HEK293 (cell line): ENCODE measurements around the gene PARD3.
A peak's percentile ranks its signal among the peaks of the same experiment; 100 is the strongest.

Source experiments
- CTCF ChIA-PET: fragments of 350-600 bp; formaldehyde crosslinking; extraction: SDS; loops from one replicate; lab custom pipeline; 2021; ENCODE audit warnings: antibody characterized with exemption; lab: Yijun Ruan, JAX
- POLR2A ChIA-PET: fragments of 300-600 bp; formaldehyde crosslinking; extraction: SDS; loops from one replicate; lab custom pipeline; 2020; ENCODE audit warnings: antibody characterized with exemption, inconsistent platforms; lab: Yijun Ruan, JAX
- H3K27ac ChIP-seq: fragments of 200-500 bp; sonication (Bioruptor generic); 2 replicates; pipeline ENCODE4 v1.5.1; 2014; ENCODE audit warnings: low read depth, low read length, control low read depth, inconsistent platforms; ENCODE audit errors: extremely low read depth
- H3K36me3 ChIP-seq, 2 experiments: fragments of 200-500 bp in 1 of 2; sonication (Bioruptor generic) in 1 of 2; 1 replicate in 1 of 2; 2 replicates in 1 of 2; pipeline ENCODE4 v1.5.1; 2014 to 2017; ENCODE audit warnings: inconsistent platforms in 2 of 2, low read length in 2 of 2; ENCODE audit not compliant: control insufficient read depth in 2 of 2, insufficient read depth in 1 of 2
- H3K4me1 ChIP-seq: fragments of 200-500 bp; sonication (Bioruptor generic); 2 replicates; pipeline ENCODE4 v1.5.1; 2014; ENCODE audit warnings: mild to moderate bottlenecking, low read length, inconsistent platforms; ENCODE audit not compliant: control insufficient read depth, insufficient read depth
- H3K4me3 ChIP-seq: 2 replicates; pipeline ENCODE4 v1.5.1; 2011; ENCODE audit warnings: low read depth, mild to moderate bottlenecking, control low read depth, low read length, moderate library complexity
- H3K9me3 ChIP-seq: fragments of 200-500 bp; sonication (Bioruptor generic); 2 replicates; pipeline ENCODE4 v1.5.1; 2014; ENCODE audit warnings: low read depth, low read length, inconsistent platforms; ENCODE audit not compliant: control insufficient read depth, insufficient read depth
- FEZF1 ChIP-seq: fragments of 450-650 bp; formaldehyde crosslinking; IDR thresholded peaks from 2 replicates; pipeline ENCODE4 v1.5.1; 2016; ENCODE audit warnings: missing biosample characterization, missing genetic modification characterization
- GFI1B ChIP-seq: fragments of 450-650 bp; formaldehyde crosslinking; IDR thresholded peaks from 2 replicates; pipeline ENCODE4 v1.5.1; 2016; ENCODE audit warnings: missing biosample characterization, missing genetic modification characterization
- GLIS1 ChIP-seq: fragments of 450-650 bp; formaldehyde crosslinking; IDR thresholded peaks from 2 replicates; pipeline ENCODE4 v1.5.1; 2016; ENCODE audit warnings: missing biosample characterization, missing genetic modification characterization
- GLIS2 ChIP-seq: fragments of 450-650 bp; formaldehyde crosslinking; IDR thresholded peaks from 2 replicates; pipeline ENCODE4 v1.5.1; 2016; ENCODE audit warnings: missing biosample characterization, missing genetic modification characterization
- HOXA7 ChIP-seq: sonication (generic); formaldehyde crosslinking; IDR thresholded peaks from 2 replicates; pipeline ENCODE4 v1.8.1; 2022; ENCODE audit warnings: missing genetic modification reagents, borderline replicate concordance
- HOXC10 ChIP-seq: sonication (generic); formaldehyde crosslinking; IDR thresholded peaks from 2 replicates; pipeline ENCODE4 v1.8.1; 2023; ENCODE audit warnings: mild to moderate bottlenecking, missing genetic modification reagents
- IKZF3 ChIP-seq: fragments of 450-650 bp; IDR thresholded peaks from 2 replicates; pipeline ENCODE4 v1.5.0; 2018; ENCODE audit warnings: missing biosample characterization, mild to moderate bottlenecking, missing genetic modification characterization, moderate library complexity
- KLF7 ChIP-seq: fragments of 450-650 bp; formaldehyde crosslinking; IDR thresholded peaks from 2 replicates; pipeline ENCODE4 v1.5.1; 2016; ENCODE audit warnings: missing biosample characterization, missing genetic modification characterization, borderline replicate concordance
- SCRT2 ChIP-seq: fragments of 450-650 bp; formaldehyde crosslinking; IDR thresholded peaks from 2 replicates; pipeline ENCODE4 v1.5.1; 2016; ENCODE audit warnings: missing biosample characterization, missing genetic modification characterization
- SETDB1 ChIP-seq: IDR thresholded peaks from one replicate; pipeline ENCODE4 v1.6.1; 2017; ENCODE audit warnings: mild to moderate bottlenecking, low read length, moderate library complexity, mixed read lengths; ENCODE audit not compliant: insufficient read length
- SP2 ChIP-seq: fragments of 450-650 bp; formaldehyde crosslinking; IDR thresholded peaks from 2 replicates; pipeline ENCODE4 v1.5.1; 2016; ENCODE audit warnings: missing biosample characterization, missing genetic modification characterization
- SP3 ChIP-seq: fragments of 450-650 bp; formaldehyde crosslinking; IDR thresholded peaks from 2 replicates; pipeline ENCODE4 v1.5.1; 2016; ENCODE audit warnings: missing biosample characterization, missing genetic modification characterization
- SP7 ChIP-seq: fragments of 450-650 bp; formaldehyde crosslinking; IDR thresholded peaks from 2 replicates; pipeline ENCODE4 v1.5.1; 2016; ENCODE audit warnings: missing biosample characterization, missing genetic modification characterization
- YY1 ChIP-seq: fragments of 450-650 bp; formaldehyde crosslinking; IDR thresholded peaks from 2 replicates; pipeline ENCODE4 v1.5.1; 2018; ENCODE audit warnings: missing biosample characterization, missing genetic modification characterization
- ZBTB1 ChIP-seq: fragments of 450-650 bp; formaldehyde crosslinking; IDR thresholded peaks from 2 replicates; pipeline ENCODE4 v1.5.1; 2016; ENCODE audit warnings: missing biosample characterization, missing genetic modification characterization
- ZBTB17 ChIP-seq: fragments of 450-650 bp; formaldehyde crosslinking; IDR thresholded peaks from 2 replicates; pipeline ENCODE4 v1.5.1; 2016; ENCODE audit warnings: missing biosample characterization, missing genetic modification characterization
- ZBTB21 ChIP-seq: fragments of 450-650 bp; formaldehyde crosslinking; IDR thresholded peaks from 2 replicates; pipeline ENCODE4 v1.5.1; 2017; ENCODE audit warnings: missing biosample characterization, missing genetic modification characterization
- ZEB2 ChIP-seq: fragments of 450-650 bp; formaldehyde crosslinking; IDR thresholded peaks from 2 replicates; pipeline ENCODE4 v1.5.1; 2016; ENCODE audit warnings: missing biosample characterization, missing genetic modification characterization
- ZFP37 ChIP-seq: fragments of 450-650 bp; formaldehyde crosslinking; IDR thresholded peaks from 2 replicates; pipeline ENCODE4 v1.5.1; 2016; ENCODE audit warnings: missing biosample characterization, missing genetic modification characterization
- ZNF114 ChIP-seq: fragments of 450-650 bp; formaldehyde crosslinking; IDR thresholded peaks from 2 replicates; pipeline ENCODE4 v1.5.0; 2017; ENCODE audit warnings: missing biosample characterization, missing genetic modification characterization
- ZNF121 ChIP-seq: fragments of 450-650 bp; formaldehyde crosslinking; IDR thresholded peaks from 2 replicates; pipeline ENCODE4 v1.5.1; 2016; ENCODE audit warnings: missing biosample characterization, missing genetic modification characterization
- ZNF2 ChIP-seq: fragments of 450-650 bp; formaldehyde crosslinking; IDR thresholded peaks from 2 replicates; pipeline ENCODE4 v1.5.1; 2016; ENCODE audit warnings: missing biosample characterization, missing genetic modification characterization
- ZNF211 ChIP-seq: fragments of 450-650 bp; formaldehyde crosslinking; IDR thresholded peaks from 2 replicates; pipeline ENCODE4 v1.5.1; 2016; ENCODE audit warnings: low read depth, missing biosample characterization, missing genetic modification characterization
- ZNF248 ChIP-seq: fragments of 450-650 bp; formaldehyde crosslinking; IDR thresholded peaks from 2 replicates; pipeline ENCODE4 v1.5.1; 2017; ENCODE audit warnings: missing biosample characterization, missing genetic modification characterization
- ZNF335 ChIP-seq: fragments of 450-650 bp; formaldehyde crosslinking; conservative IDR thresholded peaks from 2 replicates; pipeline ENCODE4 v1.5.1; 2016; ENCODE audit warnings: missing biosample characterization, missing genetic modification characterization
- ZNF37A ChIP-seq: fragments of 450-650 bp; IDR thresholded peaks from 2 replicates; pipeline ENCODE4 v1.5.1; 2018; ENCODE audit warnings: missing biosample characterization, missing genetic modification characterization
- ZNF48 ChIP-seq: fragments of 450-650 bp; formaldehyde crosslinking; IDR thresholded peaks from 2 replicates; pipeline ENCODE4 v1.5.1; 2016; ENCODE audit warnings: missing biosample characterization, missing genetic modification characterization
- ZNF514 ChIP-seq: fragments of 450-650 bp; formaldehyde crosslinking; IDR thresholded peaks from 2 replicates; pipeline ENCODE4 v1.5.1; 2016; ENCODE audit warnings: missing biosample characterization, missing genetic modification characterization
- ZNF530 ChIP-seq: fragments of 450-650 bp; formaldehyde crosslinking; IDR thresholded peaks from 2 replicates; pipeline ENCODE4 v1.5.1; 2016; ENCODE audit warnings: low read depth, missing biosample characterization, missing genetic modification characterization
- ZNF544 ChIP-seq: fragments of 450-650 bp; formaldehyde crosslinking; IDR thresholded peaks from 2 replicates; pipeline ENCODE4 v1.5.0; 2017; ENCODE audit warnings: missing biosample characterization, missing genetic modification characterization
- ZNF560 ChIP-seq: fragments of 450-650 bp; formaldehyde crosslinking; IDR thresholded peaks from 2 replicates; pipeline ENCODE4 v1.5.1; 2017; ENCODE audit warnings: missing biosample characterization, missing genetic modification characterization, borderline replicate concordance
- ZNF571 ChIP-seq: fragments of 450-650 bp; formaldehyde crosslinking; IDR thresholded peaks from 2 replicates; pipeline ENCODE4 v1.5.0; 2017; ENCODE audit warnings: missing biosample characterization, missing genetic modification characterization
- ZNF600 ChIP-seq: fragments of 450-650 bp; formaldehyde crosslinking; IDR thresholded peaks from 2 replicates; pipeline ENCODE4 v1.5.1; 2016; ENCODE audit warnings: missing biosample characterization, missing genetic modification characterization
- ZNF624 ChIP-seq: fragments of 450-650 bp; formaldehyde crosslinking; IDR thresholded peaks from 2 replicates; pipeline ENCODE4 v1.5.1; 2017; ENCODE audit warnings: missing biosample characterization, missing genetic modification characterization
- ZNF658 ChIP-seq: fragments of 450-650 bp; formaldehyde crosslinking; IDR thresholded peaks from 2 replicates; pipeline ENCODE4; 2016; ENCODE audit warnings: missing biosample characterization, missing genetic modification characterization
- ZNF785 ChIP-seq: fragments of 450-650 bp; formaldehyde crosslinking; IDR thresholded peaks from 2 replicates; pipeline ENCODE4 v1.5.1; 2016; ENCODE audit warnings: missing biosample characterization, missing genetic modification characterization
- ZNF792 ChIP-seq: fragments of 450-650 bp; formaldehyde crosslinking; IDR thresholded peaks from 2 replicates; pipeline ENCODE4 v1.5.1; 2016; ENCODE audit warnings: missing biosample characterization, missing genetic modification characterization
- ZSCAN30 ChIP-seq: fragments of 450-650 bp; IDR thresholded peaks from 2 replicates; pipeline ENCODE4 v1.5.1; 2018; ENCODE audit warnings: missing biosample characterization, mild to moderate bottlenecking, missing genetic modification characterization, moderate library complexity
- TF ChIP-seq, protein P1 (sequence below): fragments of 450-650 bp; formaldehyde crosslinking; optimal IDR thresholded peaks from 2 replicates; pipeline ENCODE3; 2016; ENCODE audit warnings: missing biosample characterization, mild to moderate bottlenecking, missing genetic modification characterization
- TF ChIP-seq, protein P2 (sequence below): fragments of 450-650 bp; formaldehyde crosslinking; IDR thresholded peaks from 2 replicates; pipeline ENCODE4 v1.5.1; 2016; ENCODE audit warnings: missing biosample characterization, missing genetic modification characterization, low read depth
- TF ChIP-seq, protein P3 (sequence below): fragments of 450-650 bp; formaldehyde crosslinking; IDR thresholded peaks from 2 replicates; pipeline ENCODE4 v1.5.1; 2016; ENCODE audit warnings: missing biosample characterization, missing genetic modification characterization

The PARD3 gene

DNA sequence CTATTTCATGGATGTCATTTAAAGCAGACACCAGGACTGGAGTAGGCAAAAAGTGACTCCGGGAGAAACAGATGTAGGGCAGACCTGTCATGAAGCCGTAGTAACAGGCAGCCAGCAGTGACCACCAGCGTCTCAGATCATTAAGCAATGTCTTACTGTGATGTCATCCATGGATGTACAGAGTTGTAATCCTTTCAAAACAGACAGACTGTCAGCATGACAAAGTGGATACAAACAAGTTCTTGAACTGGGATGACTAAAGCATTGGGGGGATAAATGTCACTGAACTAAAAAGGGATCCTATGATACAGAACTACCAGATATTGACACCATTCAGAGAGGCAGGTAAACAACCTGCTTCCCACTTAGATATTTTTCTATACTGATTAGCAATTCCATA is 675.5 kb downstream of the PARD3 start:
- Histone ChIP-seq H3K4me3 (no peak overlapping the region), H3K36me3 (no peaks in the 10 kb centered on the region), H3K4me1 (peaks cover 10% of the 10 kb centered on the region), H3K9me3 (no peaks in the 10 kb centered on the region), H3K27ac (no peak overlapping the region)
- ChIA-PET CTCF (no interaction called here), POLR2A (no interaction called here)
- TF ChIP-seq, protein P1, sequence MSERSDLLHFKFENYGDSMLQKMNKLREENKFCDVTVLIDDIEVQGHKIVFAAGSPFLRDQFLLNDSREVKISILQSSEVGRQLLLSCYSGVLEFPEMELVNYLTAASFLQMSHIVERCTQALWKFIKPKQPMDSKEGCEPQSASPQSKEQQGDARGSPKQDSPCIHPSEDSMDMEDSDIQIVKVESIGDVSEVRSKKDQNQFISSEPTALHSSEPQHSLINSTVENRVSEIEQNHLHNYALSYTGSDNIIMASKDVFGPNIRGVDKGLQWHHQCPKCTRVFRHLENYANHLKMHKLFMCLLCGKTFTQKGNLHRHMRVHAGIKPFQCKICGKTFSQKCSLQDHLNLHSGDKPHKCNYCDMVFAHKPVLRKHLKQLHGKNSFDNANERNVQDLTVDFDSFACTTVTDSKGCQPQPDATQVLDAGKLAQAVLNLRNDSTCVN (tag by site-specific recombination), result no peak
- no peak for TF ChIP-seq ZNF114 (tag by site-specific recombination)
- TF ChIP-seq HOXC10 (CRISPR knock-in tag), result no peak
- no peak for TF ChIP-seq ZNF785 (tag by site-specific recombination)
- no peak for TF ChIP-seq ZNF211 (tag by site-specific recombination)
- 0 out of 2 replicates have a peak, but pooled peaks have one; percentile 59 for TF ChIP-seq ZNF2 (tag by site-specific recombination)
- 0 out of 2 replicates have a peak, but pooled peaks have one; percentile 28 for TF ChIP-seq IKZF3 (tag by site-specific recombination)
- TF ChIP-seq ZNF121 (tag by site-specific recombination), result no peak
- TF ChIP-seq SETDB1, result no peak
- TF ChIP-seq ZNF624 (tag by site-specific recombination), result no peak
- no peak for TF ChIP-seq ZNF248
- TF ChIP-seq ZNF658 (tag by site-specific recombination), result no peak
- peak; percentile 77 for TF ChIP-seq ZSCAN30 (tag by site-specific recombination)
- TF ChIP-seq SP3, result no peak
- no peak for TF ChIP-seq ZNF37A (tag by site-specific recombination)
- TF ChIP-seq ZBTB21 (tag by site-specific recombination), result peak; percentile 90
- 0 out of 2 replicates have a peak, but pooled peaks have one; percentile 27 for TF ChIP-seq ZBTB1 (tag by site-specific recombination)
- TF ChIP-seq SP7, result peak; percentile 56; the same call in 1 of the 2 replicates
- TF ChIP-seq ZNF514, result no peak
- TF ChIP-seq ZNF530 (tag by site-specific recombination), result no peak
- no peak for TF ChIP-seq GFI1B
- peak; percentile 82 for TF ChIP-seq ZBTB17 (tag by site-specific recombination)
- no peak for TF ChIP-seq ZNF560 (tag by site-specific recombination)
- TF ChIP-seq SP2 (tag by site-specific recombination), result no peak
- no peak for TF ChIP-seq ZFP37 (tag by site-specific recombination)
- TF ChIP-seq YY1 (tag by site-specific recombination), result no peak
- TF ChIP-seq, protein P2, sequence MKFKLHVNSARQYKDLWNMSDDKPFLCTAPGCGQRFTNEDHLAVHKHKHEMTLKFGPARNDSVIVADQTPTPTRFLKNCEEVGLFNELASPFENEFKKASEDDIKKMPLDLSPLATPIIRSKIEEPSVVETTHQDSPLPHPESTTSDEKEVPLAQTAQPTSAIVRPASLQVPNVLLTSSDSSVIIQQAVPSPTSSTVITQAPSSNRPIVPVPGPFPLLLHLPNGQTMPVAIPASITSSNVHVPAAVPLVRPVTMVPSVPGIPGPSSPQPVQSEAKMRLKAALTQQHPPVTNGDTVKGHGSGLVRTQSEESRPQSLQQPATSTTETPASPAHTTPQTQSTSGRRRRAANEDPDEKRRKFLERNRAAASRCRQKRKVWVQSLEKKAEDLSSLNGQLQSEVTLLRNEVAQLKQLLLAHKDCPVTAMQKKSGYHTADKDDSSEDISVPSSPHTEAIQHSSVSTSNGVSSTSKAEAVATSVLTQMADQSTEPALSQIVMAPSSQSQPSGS (tag by site-specific recombination), result peak; percentile 95
- TF ChIP-seq FEZF1 (tag by site-specific recombination), result peak; percentile 32; the same call in 1 of the 2 replicates
- peak; percentile 92 for TF ChIP-seq ZEB2 (tag by site-specific recombination)
- TF ChIP-seq ZNF335 (tag by site-specific recombination), result peak; percentile 23; the same call in 1 of the 2 replicates
- no peak for TF ChIP-seq ZNF571 (tag by site-specific recombination)
- no peak for TF ChIP-seq ZNF544 (tag by site-specific recombination)
- no peak for TF ChIP-seq ZNF792 (tag by site-specific recombination)
- TF ChIP-seq GLIS1 (tag by site-specific recombination), result peak; percentile 45; the same call in 1 of the 2 replicates
- TF ChIP-seq GLIS2 (tag by site-specific recombination), result no peak
- no peak for TF ChIP-seq HOXA7 (CRISPR knock-in tag)
- peak; percentile 30; the same call in 1 of the 2 replicates for TF ChIP-seq SCRT2 (tag by site-specific recombination)
- TF ChIP-seq, protein P3, sequence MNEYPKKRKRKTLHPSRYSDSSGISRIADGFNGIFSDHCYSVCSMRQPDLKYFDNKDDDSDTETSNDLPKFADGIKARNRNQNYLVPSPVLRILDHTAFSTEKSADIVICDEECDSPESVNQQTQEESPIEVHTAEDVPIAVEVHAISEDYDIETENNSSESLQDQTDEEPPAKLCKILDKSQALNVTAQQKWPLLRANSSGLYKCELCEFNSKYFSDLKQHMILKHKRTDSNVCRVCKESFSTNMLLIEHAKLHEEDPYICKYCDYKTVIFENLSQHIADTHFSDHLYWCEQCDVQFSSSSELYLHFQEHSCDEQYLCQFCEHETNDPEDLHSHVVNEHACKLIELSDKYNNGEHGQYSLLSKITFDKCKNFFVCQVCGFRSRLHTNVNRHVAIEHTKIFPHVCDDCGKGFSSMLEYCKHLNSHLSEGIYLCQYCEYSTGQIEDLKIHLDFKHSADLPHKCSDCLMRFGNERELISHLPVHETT (tag by site-specific recombination), result peak; percentile 57; the same call in 1 of the 2 replicates
- no peak for TF ChIP-seq KLF7
- no peak for TF ChIP-seq ZNF48
- peak; percentile 65; the same call in 1 of the 2 replicates for TF ChIP-seq ZNF600 (tag by site-specific recombination)
